Endothelial cell (in vitro differentiated cells): ENCODE measurements around the gene LRAT. TPM values are rescaled to one million over a fixed set of nuclear protein-coding genes. Genes with fewer than 3 reads are reported as not detected.
"Not testable (repeated sequence)": the region's sequence is repeated elsewhere in the genome, so short reads cannot be mapped to it uniquely, and the experiment has no call there.

Source experiments
- DNase-seq: peaks from one replicate; pipeline ENCODE4 v3.0.0; 2021; ENCODE audit warnings: low spot score
- H3K27ac Mint-ChIP-seq: one replicate; pipeline ENCODE4 v1.8.0; 2021; ENCODE audit warnings: mixed read lengths, inconsistent platforms; ENCODE audit not compliant: unreplicated experiment
- H3K27me3 Mint-ChIP-seq: one replicate; pipeline ENCODE4 v1.8.0; 2021; ENCODE audit warnings: mild to moderate bottlenecking, moderate library complexity, mixed read lengths, inconsistent platforms; ENCODE audit not compliant: unreplicated experiment
- H3K36me3 Mint-ChIP-seq: one replicate; pipeline ENCODE4 v1.8.0; 2021; ENCODE audit warnings: mild to moderate bottlenecking, low read depth, mixed read lengths, inconsistent platforms; ENCODE audit not compliant: unreplicated experiment
- H3K4me1 Mint-ChIP-seq: one replicate; pipeline ENCODE4 v1.8.0; 2021; ENCODE audit warnings: mild to moderate bottlenecking, mixed read lengths, inconsistent platforms; ENCODE audit not compliant: unreplicated experiment
- H3K4me3 Mint-ChIP-seq: one replicate; pipeline ENCODE4 v1.8.0; 2021; ENCODE audit warnings: mild to moderate bottlenecking, mixed read lengths, inconsistent platforms; ENCODE audit not compliant: unreplicated experiment
- H3K9me3 Mint-ChIP-seq: one replicate; pipeline ENCODE4 v1.8.0; 2021; ENCODE audit warnings: mixed read lengths, inconsistent platforms; ENCODE audit not compliant: unreplicated experiment
- CTCF ChIP-seq: fragments of 200-600 bp; sonication (generic); IDR thresholded peaks from one replicate; pipeline ENCODE4 v1.5.0; 2021; ENCODE audit warnings: antibody characterized with exemption; ENCODE audit not compliant: unreplicated experiment
- total RNA-seq: library from RNA; stranded (reverse); fragmentation: NEBNext Ultra II Directional; extraction: Animal tissue kit (Norgen Biotek cat#: 25700); gene quantifications from one replicate; pipeline ENCODE4 v1.2.1, GENCODE V29; 2021; ENCODE audit not compliant: unreplicated experiment

The LRAT gene
- total RNA-seq, 1 donor from 2014 or later, result 0.64 TPM

GRCh38 chr4:154719087-154719486 lies 24.7 kb upstream of the LRAT start:
- no peaks in the 10 kb centered on the region for H3K4me1 Mint-ChIP-seq
- H3K27me3 Mint-ChIP-seq, result no peaks in the 10 kb centered on the region
- no peaks in the 10 kb centered on the region for H3K9me3 Mint-ChIP-seq
- no peaks in the 10 kb centered on the region for H3K36me3 Mint-ChIP-seq
- DNase-seq, result no peak
- no peak overlapping the region for H3K4me3 Mint-ChIP-seq
- H3K27ac Mint-ChIP-seq, result no peak overlapping the region
- TF ChIP-seq CTCF, result no peak

GRCh38 chr4:154720123-154720522 lies 23.7 kb upstream of the LRAT start:
- H3K4me3 Mint-ChIP-seq, result no peak overlapping the region
- no peaks in the 10 kb centered on the region for H3K36me3 Mint-ChIP-seq
- H3K4me1 Mint-ChIP-seq, result no peaks in the 10 kb centered on the region
- no peaks in the 10 kb centered on the region for H3K9me3 Mint-ChIP-seq
- DNase-seq, result no peak
- no peaks in the 10 kb centered on the region for H3K27me3 Mint-ChIP-seq
- no peak overlapping the region for H3K27ac Mint-ChIP-seq
- no peak for TF ChIP-seq CTCF

GRCh38 chr4:154720618-154721267 lies 23.1 kb upstream of the LRAT start:
- Mint-ChIP-seq H3K4me3 (no peak overlapping the region), H3K36me3 (no peaks in the 10 kb centered on the region), H3K27me3 (no peaks in the 10 kb centered on the region), H3K9me3 (no peaks in the 10 kb centered on the region), H3K27ac (no peak overlapping the region), H3K4me1 (no peaks in the 10 kb centered on the region)
- DNase-seq, result no peak
- TF ChIP-seq CTCF, result no peak

DNA sequence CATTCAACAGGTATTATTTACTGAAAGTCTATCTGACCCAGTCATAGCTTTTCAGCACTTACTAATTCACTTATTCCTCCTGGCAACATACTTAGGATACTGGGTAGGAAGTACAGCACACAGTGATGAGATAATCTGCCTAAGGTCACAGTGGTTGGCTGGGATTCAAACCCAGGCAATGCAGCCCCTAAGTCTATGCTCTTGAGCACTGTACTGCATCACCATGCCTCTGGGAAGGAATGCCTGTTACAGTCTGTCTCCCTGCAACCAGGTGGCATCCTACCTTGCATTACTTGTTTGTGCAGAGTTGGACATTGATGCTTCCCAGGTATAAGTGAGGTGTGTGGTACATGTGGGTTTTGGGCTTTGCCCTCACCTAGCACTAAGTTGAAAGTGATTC lies 21.5 kb upstream of the LRAT start:
- no peak for TF ChIP-seq CTCF
- Mint-ChIP-seq H3K36me3 (no peaks in the 10 kb centered on the region), H3K4me1 (no peaks in the 10 kb centered on the region), H3K4me3 (no peak overlapping the region), H3K9me3 (no peaks in the 10 kb centered on the region), H3K27me3 (no peaks in the 10 kb centered on the region), H3K27ac (no peak overlapping the region)
- no peak for DNase-seq

DNA sequence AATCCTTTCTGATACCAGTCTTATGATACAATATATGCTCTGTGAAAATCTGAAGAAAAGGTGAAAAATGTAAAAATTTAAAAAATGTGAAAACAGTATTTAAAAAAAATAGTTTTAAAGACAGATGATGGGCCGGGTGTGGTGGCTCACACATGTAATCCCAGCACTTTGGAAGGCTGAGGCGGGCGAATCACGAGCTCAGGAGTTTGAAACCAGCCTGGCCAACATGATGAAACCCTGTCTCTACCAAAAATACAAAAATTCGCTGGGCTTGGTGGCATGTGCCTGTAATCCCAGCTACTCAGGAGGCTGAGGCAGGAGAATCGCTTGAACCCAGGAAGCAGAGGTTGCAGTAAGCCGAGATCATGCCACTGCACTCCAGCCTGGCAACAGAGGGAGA lies 20.2 kb upstream of the LRAT start:
- not testable (repeated sequence) for H3K4me3 Mint-ChIP-seq, H3K27me3 Mint-ChIP-seq, DNase-seq, H3K27ac Mint-ChIP-seq, H3K4me1 Mint-ChIP-seq, H3K9me3 Mint-ChIP-seq, H3K36me3 Mint-ChIP-seq
